NB4 (cell line): ENCODE measurements around the gene NOL4.
"Not testable (repeated sequence)": the region's sequence is repeated elsewhere in the genome, so short reads cannot be mapped to it uniquely, and the experiment has no call there.

Experiments
- DNase-seq: peaks from one replicate; pipeline ENCODE4 v3.0.0; 2010; ENCODE audit warnings: low read depth
- H3K4me3 ChIP-seq: one replicate; pipeline ENCODE4 v1.5.1; 2011; ENCODE audit warnings: mild to moderate bottlenecking, low read depth, low read length, moderate library complexity
- CTCF ChIP-seq: IDR thresholded peaks from one replicate; pipeline ENCODE4 v1.5.1; 2012; ENCODE audit warnings: low read depth, low read length
- MAX ChIP-seq: IDR thresholded peaks from 2 replicates; pipeline ENCODE4 v1.6.1; 2011; ENCODE audit warnings: low read depth, low read length
- MYC ChIP-seq: IDR thresholded peaks from 2 replicates; pipeline ENCODE4 v1.6.1; 2011; ENCODE audit warnings: low read depth, low read length
- POLR2A ChIP-seq: IDR thresholded peaks from 2 replicates; pipeline ENCODE4 v1.6.1; 2011; ENCODE audit warnings: mild to moderate bottlenecking; ENCODE audit not compliant: insufficient read length; ENCODE audit errors: extremely low read depth

The NOL4 gene

GRCh38 chr18:34248727-34249126 is 24.0 kb upstream of the NOL4 start:
- no peak for DNase-seq
- TF ChIP-seq MAX (no peak), MYC (no peak), CTCF (no peak), POLR2A (no peak)
- H3K4me3 ChIP-seq, result no peak overlapping the region

DNA sequence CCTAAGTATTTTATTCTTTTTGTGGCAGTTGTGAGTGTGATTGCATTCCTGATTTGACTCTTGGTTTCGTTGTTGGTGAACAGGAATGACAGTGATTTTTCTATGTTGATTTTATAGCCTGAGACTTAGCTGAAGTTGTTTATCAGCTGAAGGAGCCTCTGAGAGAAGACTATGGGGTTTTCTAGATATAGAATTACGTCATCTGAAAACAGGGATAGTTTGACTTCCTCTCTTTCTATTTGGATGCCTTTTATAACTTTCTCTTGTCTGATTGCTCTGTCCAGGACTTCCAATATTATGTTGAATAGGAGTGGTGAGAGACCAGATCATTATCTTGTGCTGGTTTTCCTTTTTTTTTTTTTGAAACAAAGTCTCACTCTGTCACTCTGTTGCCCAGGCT is 18.0 kb upstream of the NOL4 start:
- H3K4me3 ChIP-seq, result no peak overlapping the region
- no peak for TF ChIP-seq CTCF
- no peak for TF ChIP-seq MAX
- TF ChIP-seq POLR2A, result no peak
- TF ChIP-seq MYC, result no peak
- no peak for DNase-seq

- H3K4me3 ChIP-seq, DNase-seq: not testable (repeated sequence)
These were observed 9.2 kb upstream of the NOL4 start for GRCh38 chr18:34233781-34234388.

DNA sequence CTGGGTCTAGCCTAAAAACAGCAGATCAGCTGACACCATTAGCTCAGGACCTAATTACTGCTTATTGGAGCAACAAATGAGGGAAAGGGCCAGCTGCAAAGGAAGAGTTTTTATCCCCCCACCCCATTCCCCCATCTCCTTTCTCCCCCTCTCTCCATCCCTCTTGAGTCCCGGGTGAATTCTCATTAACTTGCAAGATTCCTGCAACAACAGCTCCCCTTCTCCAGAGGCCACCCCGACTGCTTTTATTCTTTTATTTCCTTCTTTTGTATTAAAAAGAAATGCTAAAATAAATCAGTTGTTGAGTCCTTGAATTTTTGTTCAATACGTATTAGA is 473 bp upstream of the NOL4 start:
- TF ChIP-seq CTCF, result no peak
- TF ChIP-seq MAX, result no peak
- no peak for TF ChIP-seq POLR2A
- no peak for TF ChIP-seq MYC
- no peak overlapping the region for H3K4me3 ChIP-seq
- no peak for DNase-seq

DNA sequence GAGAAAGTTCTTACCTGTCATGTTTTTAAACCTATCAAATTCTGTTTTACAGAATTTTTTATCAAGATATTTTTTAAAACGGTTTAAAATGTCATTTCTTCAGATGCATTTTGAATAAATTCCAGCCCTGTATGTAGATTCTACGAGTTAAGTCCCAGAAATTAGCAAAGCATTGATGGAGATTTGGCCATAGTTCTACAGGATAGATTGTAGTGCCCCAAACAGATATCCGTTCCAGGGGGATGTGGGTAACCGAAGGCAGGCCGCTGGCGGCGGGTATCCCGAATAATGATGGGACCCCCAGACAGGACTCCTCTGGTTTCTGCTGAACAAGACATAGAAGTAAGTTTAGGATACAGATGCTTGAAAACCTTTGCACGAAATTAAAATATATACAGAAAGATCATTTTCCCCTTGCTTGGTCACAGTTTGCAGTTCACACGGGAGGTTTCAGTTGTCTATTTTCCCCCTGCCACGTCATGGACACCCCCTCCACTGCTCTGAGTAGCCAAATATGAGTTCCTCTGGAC is 755 bp downstream of the NOL4 start:
- TF ChIP-seq CTCF (no peak), MAX (no peak), POLR2A (no peak), MYC (no peak)
- no peak for DNase-seq
- H3K4me3 ChIP-seq, result no peak overlapping the region

DNA sequence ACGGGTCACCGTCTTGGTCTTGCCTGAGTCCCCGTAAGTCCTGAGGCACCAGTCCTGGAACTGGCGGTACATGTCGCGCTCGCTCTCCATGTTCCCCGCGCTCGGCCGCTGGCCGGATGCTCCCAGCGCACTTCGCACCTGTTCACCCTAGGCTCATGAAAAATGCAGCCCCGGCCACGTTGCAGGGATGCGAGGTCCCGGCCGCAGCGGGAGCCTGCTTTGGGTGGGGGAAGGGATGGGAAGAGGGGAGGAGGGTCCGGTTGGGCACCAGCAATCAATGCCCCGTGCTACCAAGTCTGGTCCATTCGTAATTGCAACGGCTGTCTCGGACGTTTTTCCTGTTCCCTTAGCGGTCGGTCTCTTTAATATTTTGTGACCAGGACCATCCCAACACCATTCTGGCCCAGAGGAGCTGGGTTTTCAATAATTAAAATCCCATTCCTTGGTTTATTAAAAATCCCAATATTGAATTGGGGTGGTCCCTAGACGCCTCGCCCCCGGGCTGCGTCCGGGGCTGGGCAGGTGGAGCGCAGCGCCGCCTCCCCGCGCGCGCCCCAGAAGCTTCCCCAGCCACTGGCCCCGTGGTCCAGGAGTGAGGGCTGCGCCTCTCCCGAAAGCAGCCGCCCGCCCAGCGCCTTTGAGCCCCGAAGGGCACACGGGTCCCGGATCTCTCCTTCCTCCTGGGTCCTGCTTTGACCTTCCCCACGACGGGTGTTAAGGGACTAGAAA is 1.4 kb downstream of the NOL4 start:
- DNase-seq, result no peak
- TF ChIP-seq MAX, result no peak
- TF ChIP-seq MYC, result no peak
- no peak for TF ChIP-seq CTCF
- no peak for TF ChIP-seq POLR2A
- no peak overlapping the region for H3K4me3 ChIP-seq
